ENCODE data around the gene RCSD1. TPM values are rescaled to one million over a fixed set of nuclear protein-coding genes. Genes with fewer than 3 reads are reported as not detected.

Gene RCSD1
- total and polyA plus RNA-seq, 8 donors: 12.2 to 21.9 (median 21.3) TPM

- DNase-seq: no peak
- TF ChIP-seq, protein P1, sequence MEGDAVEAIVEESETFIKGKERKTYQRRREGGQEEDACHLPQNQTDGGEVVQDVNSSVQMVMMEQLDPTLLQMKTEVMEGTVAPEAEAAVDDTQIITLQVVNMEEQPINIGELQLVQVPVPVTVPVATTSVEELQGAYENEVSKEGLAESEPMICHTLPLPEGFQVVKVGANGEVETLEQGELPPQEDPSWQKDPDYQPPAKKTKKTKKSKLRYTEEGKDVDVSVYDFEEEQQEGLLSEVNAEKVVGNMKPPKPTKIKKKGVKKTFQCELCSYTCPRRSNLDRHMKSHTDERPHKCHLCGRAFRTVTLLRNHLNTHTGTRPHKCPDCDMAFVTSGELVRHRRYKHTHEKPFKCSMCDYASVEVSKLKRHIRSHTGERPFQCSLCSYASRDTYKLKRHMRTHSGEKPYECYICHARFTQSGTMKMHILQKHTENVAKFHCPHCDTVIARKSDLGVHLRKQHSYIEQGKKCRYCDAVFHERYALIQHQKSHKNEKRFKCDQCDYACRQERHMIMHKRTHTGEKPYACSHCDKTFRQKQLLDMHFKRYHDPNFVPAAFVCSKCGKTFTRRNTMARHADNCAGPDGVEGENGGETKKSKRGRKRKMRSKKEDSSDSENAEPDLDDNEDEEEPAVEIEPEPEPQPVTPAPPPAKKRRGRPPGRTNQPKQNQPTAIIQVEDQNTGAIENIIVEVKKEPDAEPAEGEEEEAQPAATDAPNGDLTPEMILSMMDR (IDR thresholded peaks at IDR 0.05): no peak
- ATAC-seq: no peak
These were observed 35.2 kb upstream of the RCSD1 start for GRCh38 chr1:167594822-167595221.

GRCh38 chr1:167599957-167600581, 30.0 kb upstream of the RCSD1 start:
- TF ChIP-seq, protein P1 (IDR thresholded peaks at IDR 0.05): peak; percentile 45 to 51
- peak in 2 of 4 donors; percentile 33 to 42 for DNase-seq

More at GRCh38 chr1:167594822-167595221, 35.2 kb upstream of the RCSD1 start:
- no peaks in the 10 kb centered on the region for H3K36me3 ChIP-seq
- H3K9me3 ChIP-seq: no peaks in the 10 kb centered on the region
- H3K27ac ChIP-seq: no peak overlapping the region
- H3K4me1 ChIP-seq: peaks cover under 1 to 3% of the 10 kb centered on the region in 2 donors
- no peaks in the 10 kb centered on the region for H3K27me3 ChIP-seq
- intact Hi-C loops (cut with DNase I): loop anchor here in 1 of 2 donors (5.0 kb wide), 1 partner anchor 92 kb away; no protein-coding TSS in a partner anchor
- H3K4me3 ChIP-seq: no peak overlapping the region

DNA sequence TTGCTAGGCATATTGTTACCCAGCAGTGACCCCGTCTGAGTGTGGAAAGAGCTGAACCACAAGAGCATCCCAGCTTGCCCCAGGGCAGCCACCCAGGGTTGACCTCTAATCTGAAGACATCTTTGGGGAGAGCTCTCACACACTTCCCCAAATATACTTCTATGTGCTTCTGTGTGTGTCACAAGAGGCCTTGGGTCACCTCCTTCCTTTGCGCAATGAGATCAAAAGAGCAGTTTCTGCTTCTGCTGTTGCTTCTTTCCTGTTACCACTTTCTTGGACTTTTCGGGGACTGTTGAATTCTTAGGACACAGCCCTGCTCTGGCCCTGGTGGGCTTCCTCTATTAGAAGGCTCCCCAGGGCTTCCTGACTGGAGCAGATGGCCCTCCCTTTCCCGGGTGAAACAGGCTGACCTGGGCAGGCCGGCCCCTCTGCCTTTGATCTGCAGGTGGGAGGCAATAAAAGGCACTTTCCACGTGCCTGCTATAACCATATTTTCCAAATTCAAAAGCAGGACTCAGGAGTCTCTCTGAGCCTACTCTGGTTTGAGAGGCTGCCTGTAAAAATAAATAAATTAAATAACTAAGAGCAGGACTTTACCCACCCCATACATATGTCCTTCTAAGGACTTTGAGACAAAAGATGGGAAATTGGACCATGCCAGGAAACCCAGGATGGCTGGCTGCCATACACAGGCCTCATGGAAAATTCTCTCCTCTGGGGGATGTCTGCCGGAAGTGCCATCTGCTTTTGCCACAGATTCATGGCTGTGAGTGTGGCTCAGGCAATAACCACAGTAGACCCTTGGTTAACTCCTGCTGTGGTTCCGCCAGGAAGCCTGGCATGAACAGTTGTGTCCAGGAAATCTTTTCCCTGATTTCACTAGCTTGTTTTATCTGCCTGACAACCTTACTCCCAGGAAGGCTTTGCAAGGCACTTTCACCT, 28.3 kb upstream of the RCSD1 start:
- Histone ChIP-seq H3K27ac (peak overlapping the region; percentile 51 to 79), H3K27me3 (no peaks in the 10 kb centered on the region), H3K4me1 (peaks cover 20 to 42% of the 10 kb centered on the region in 2 donors), H3K36me3 (no peaks in the 10 kb centered on the region), H3K4me3 (no peak overlapping the region), H3K9me3 (no peaks in the 10 kb centered on the region)
- peak in 2 of 4 donors; percentile 82 to 84 for DNase-seq
- TF ChIP-seq, protein P1 (IDR thresholded peaks at IDR 0.05): no peak
- peak; percentile 88 for ATAC-seq
- intact Hi-C loops (cut with DNase I): loop anchor here in 1 of 2 donors (2.0 kb wide), 1 partner anchor 85 kb away; no protein-coding TSS in a partner anchor

More at GRCh38 chr1:167599957-167600581, 30.0 kb upstream of the RCSD1 start:
- Histone ChIP-seq H3K36me3 (no peaks in the 10 kb centered on the region), H3K9me3 (no peaks in the 10 kb centered on the region), H3K4me1 (peaks cover 20 to 42% of the 10 kb centered on the region in 2 donors), H3K4me3 (no peak overlapping the region), H3K27me3 (no peaks in the 10 kb centered on the region), H3K27ac (peak overlapping the region in 1 of 2 donors; percentile 79)
- intact Hi-C loops (cut with DNase I): loop anchor here (2.0 to 5.0 kb wide), 2 partner anchors 87 kb away; no protein-coding TSS in a partner anchor
- peak; percentile 74 for ATAC-seq

- ATAC-seq: no peak
- Histone ChIP-seq H3K4me3 (no peak overlapping the region), H3K9me3 (peaks cover 0 to 9% of the 10 kb centered on the region in 2 donors), H3K36me3 (no peaks in the 10 kb centered on the region), H3K27me3 (no peaks in the 10 kb centered on the region), H3K4me1 (peaks cover 20 to 42% of the 10 kb centered on the region in 2 donors), H3K27ac (peak overlapping the region in 1 of 2 donors; percentile 79)
- TF ChIP-seq, protein P1 (IDR thresholded peaks at IDR 0.05): no peak
- intact Hi-C loops (cut with DNase I): no loop called here
- DNase-seq: no peak
These were observed 27.2 kb upstream of the RCSD1 start for GRCh38 chr1:167602840-167603239.
